GM19023 (cell line): ENCODE results near the gene SYNJ2.

Source experiments
- ATAC-seq: cut with Tn5 transposase; IDR thresholded peaks from one replicate; pipeline ENCODE4 v1.9.1; 2021; ENCODE audit warnings: mild to moderate bottlenecking, moderate library complexity; ENCODE audit not compliant: unreplicated experiment

The SYNJ2 gene

GRCh38 chr6:158057213-158057987, 75.7 kb downstream of the SYNJ2 start:
- ATAC-seq, result no peak

DNA sequence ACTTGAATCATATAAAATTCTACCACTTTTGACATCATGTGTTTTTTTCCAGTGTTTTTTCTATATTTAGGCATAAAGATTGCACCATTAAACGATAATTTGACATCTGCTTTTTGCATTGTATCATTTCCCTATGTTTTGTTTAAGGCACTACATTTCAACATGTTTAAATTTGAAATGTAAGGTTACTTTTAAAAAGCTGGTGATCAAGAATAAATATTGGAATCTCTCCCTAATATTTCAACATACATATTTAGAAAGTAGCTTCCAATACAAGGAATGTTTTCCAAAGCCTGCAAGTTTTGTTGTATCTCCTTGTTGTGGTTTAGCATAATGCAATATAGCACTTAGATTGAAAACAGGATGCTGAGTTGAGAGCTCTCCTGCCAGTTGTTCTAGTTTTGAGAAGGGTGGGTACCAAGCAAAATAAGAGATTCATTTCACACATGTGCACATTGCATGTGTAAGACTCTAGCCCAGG, 76.5 kb downstream of the SYNJ2 start:
- no peak for ATAC-seq

- no peak for ATAC-seq
These were observed 77.4 kb downstream of the SYNJ2 start for GRCh38 chr6:158059108-158059507.

DNA sequence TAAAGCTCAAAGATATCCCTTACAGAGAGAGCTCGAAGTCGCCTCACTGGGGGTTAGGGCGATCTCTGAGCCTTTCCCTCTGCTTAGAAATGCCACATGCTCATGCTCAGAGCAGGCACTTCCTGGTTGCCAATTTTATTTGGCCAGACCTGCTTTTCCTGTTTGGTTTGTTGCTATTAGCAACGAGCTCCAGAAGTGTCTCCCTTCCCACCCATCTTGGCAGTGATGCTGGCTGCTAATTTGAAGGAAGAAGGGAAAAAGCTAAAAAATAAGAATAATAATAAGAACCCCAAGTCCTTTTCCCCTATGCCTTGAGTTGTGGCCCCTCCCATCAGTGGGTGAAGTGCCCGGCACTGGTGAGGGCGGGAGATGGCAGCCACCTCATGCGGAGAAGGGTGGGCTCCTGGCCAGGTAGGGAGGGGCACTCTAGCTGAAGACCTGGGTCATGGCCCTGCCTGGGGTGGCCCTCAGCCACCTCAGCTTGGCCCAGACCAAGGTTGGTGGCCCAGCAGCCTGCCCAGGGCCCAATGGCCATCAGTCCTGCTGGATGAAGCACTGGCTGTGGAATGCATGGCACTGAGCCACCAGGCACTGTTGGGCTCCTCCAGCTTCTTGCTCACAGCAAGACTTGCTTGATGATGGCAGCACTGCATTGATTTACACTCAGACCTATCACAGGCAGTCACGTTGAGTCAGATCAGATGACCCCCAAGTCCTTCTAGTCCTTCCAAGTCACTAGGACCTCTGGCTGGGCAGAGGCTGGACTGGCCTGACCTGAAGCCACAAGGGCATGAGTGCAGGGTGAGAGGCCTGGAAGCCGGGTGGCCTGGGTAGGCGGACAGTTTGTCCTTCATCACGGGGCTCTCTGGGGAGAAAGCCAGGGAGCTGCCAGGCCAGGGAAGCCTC, 79.0 kb downstream of the SYNJ2 start:
- ATAC-seq, result no peak

DNA sequence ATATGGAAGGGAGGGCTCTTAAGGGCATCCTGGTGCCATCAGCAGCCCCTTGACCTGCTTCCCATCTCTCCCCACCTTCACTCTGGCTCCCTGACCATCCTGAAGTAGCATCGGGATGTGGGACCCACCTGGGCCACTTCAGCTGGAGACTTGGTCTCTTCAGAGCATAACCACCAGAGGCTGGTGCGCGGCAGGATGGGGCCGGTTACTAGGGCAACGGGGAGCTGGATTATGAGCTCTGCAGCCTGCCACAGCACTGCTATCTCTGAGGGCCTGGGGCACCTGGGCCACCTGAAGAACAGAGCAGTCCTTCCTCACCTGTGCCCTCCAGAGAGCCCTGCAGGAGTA, 79.7 kb downstream of the SYNJ2 start:
- no peak for ATAC-seq

DNA sequence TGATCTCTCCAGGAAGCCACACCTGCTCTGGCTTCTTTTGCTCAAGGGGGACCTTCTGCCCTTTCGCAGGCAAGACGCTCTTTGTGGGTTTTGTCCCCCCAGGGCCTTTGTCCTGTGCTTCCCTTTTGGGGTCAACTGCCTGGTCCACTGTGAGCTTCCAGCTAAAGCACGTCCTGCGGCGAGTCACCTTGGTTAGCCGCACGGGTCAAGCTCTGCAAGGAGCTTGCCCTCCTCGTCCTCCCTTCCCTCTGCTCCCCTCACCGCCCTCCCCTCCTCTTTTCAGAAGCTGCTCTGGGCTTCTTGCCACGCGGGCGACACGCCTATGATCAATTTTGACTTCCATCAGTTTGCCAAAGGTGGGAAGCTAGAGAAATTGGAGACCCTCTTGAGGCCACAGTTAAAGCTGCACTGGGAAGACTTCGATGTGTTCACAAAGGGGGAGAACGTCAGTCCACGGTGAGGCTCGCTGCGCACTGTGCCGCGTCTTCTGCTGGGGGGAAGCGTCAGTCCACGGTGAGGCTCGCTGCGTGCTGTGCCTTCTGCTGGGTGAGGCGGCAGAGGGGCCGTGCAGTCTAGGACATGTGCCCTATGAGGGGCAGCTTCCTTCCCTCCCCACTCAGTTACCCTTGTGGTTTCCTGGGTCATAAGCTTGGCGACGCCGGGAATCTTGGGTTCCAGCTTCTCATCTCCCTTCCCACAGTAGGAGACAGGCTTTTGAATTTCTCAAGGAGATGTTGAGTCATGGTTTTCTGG, 80.2 kb downstream of the SYNJ2 start:
- no peak for ATAC-seq

DNA sequence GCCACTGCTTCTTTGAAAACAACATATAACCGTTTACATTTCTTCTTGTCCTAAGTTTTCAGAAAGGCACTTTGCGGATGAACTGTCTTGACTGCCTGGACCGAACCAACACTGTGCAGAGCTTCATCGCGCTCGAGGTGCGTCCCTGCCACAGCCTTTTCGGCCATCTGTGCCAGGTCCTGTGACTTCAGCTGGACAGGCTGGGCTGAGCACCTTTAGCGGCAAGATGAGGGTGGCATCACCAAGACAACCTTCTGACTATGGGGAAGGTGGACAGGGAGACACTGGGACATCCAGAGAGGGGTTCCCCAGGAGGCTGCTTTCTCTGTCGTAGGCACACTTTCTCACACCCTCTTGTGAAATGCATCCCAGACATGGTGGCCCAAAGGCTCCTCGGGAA, 82.1 kb downstream of the SYNJ2 start:
- ATAC-seq, result no peak

DNA sequence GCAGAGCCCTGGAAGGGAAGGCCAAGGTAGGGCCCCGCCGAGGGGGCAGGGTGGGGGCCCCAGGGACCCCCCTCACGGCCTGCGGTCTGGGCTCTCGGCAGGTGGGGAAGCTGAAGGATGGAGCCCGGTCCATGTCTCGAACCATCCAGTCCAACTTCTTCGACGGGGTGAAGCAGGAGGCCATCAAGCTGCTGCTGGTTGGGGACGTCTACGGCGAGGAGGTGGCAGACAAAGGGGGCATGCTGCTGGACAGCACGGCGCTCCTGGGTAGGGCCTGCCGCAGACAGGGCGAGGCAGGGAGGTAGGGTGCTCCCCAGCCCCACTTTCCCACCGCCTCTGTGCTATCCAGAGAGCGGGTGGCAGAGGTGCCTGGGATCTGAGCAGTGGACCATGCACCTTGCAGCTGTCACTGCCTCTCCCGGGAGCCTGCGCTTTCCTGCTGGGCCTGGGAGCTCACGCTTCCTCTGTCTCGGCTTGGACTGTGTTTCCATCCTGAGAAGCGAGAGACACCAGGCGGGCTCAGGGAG, 83.1 kb downstream of the SYNJ2 start:
- ATAC-seq, result no peak

- no peak for ATAC-seq
These were observed 84.6 kb downstream of the SYNJ2 start for GRCh38 chr6:158066136-158066781.

GRCh38 chr6:158067436-158068015, 85.9 kb downstream of the SYNJ2 start:
- no peak for ATAC-seq

DNA sequence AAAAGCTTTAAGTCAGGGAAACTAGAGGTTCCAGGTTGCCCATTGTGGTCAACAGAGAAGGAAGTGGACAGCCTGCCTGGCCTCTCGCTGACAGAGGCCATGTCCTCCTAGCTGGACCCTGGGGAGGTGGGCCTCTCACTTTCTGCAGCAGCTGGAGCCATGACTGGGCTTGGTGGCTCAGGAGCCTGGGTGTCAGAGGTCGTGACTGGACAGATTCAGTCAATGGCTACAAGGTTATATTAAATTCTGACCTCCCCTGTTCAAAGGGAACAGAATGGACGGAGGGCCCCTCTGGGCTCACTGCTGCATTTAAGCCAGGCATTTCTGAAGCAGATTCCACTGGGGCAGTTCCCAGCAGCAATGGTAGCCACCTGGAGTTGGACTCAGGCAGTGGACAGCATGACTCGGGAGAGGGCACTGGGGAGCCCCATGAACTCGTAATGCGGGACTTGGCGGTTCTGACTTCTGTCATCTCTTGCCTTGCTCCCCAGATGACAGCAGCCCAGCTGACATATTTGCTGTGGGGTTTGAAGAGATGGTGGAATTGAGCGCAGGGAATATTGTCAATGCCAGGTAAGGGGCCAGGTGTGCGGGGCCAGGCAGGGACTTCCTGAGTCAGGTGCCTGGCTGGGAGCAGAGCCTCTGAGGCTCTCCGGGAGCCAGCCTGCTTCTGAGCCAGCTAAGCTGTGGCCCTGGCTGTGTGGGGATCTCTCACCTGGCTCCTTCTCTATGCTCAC, 86.7 kb downstream of the SYNJ2 start:
- no peak for ATAC-seq

GRCh38 chr6:158068893-158069799, 87.5 kb downstream of the SYNJ2 start:
- ATAC-seq, result no peak

DNA sequence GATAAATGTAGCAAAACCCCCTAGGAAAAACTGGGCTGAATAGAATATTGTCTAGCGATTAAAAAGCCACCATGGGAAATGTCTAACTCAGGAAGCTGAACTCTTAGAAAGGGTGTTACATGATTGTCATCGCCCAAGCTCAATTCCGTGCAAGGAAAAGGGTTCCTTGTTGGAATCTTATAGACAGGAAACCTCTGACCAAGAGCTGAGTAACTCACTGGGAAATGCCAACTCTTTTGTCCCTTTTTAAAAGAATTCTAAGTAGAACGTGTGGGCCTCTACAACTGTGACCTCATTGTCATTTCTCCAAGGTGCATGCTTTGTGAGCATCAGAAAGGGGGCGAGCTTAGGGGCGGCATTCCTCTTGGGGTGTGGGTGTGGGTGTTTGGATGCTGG, 88.1 kb downstream of the SYNJ2 start:
- ATAC-seq, result no peak

- ATAC-seq, result no peak
These were observed 88.8 kb downstream of the SYNJ2 start for GRCh38 chr6:158070513-158070912.

DNA sequence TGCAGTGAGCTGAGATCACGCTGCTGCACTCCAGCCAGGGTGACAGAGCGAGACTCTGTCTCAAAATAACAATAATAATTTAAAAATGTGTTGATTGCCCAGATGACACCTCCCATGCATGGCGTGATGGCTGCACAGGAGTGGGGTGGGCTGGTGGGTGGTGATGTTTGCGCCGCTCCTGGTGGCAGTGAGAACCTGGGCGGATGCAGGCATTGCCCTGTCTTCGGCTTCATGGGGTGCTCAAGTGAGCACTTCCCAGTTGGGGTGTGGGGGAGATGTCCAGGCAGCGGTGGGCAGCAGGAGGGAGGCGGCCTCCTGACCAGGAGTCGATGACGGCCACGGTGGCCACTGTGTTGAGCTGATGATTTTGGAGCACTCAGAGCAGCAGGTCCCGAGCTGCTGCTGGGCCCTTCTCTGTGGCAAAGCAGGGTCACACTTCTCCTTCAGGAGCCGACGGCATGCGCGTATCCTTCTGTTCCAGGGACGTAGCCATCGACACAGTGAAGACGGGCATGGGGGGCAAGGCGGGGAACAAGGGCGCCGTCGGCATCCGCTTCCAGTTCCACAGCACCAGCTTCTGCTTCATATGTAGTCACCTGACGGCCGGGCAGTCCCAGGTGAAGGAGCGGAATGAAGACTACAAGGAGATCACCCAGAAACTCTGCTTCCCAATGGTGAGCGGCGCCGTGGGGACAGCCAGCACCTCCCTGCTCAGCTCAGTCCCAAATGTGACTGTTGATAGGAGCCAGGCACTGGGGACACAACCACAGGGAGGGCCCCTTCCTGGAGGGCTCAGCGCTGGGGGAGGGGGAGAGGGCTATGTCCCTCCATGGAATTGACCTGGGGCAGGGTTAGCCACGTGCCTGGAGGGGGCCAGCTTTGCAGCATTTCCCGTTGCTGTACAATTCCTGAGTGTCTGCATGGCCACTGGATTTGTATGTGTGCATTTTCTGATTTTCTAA, 89.7 kb downstream of the SYNJ2 start:
- ATAC-seq, result no peak

- no peak for ATAC-seq
These were observed 90.5 kb downstream of the SYNJ2 start for GRCh38 chr6:158072083-158072721.

DNA sequence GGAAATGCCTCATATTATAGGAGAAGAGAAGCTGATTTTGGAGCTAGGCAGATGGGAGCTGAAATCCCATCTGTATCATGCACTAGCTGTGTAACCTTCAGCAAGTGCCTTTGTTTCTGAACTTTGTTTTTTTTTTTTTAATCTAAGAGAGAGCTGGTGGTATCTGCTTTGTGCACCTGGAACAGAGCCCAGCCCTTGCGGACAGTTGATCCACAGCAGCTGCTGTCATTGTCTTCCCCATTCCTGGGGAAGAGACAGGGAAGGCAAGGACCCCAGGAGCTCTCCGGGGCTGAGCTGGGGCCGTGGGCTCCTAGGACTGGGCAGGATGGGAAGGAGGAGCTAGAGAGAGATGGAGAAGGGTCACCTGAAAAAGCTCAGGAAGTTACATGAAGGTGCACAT, 92.1 kb downstream of the SYNJ2 start:
- no peak for ATAC-seq
